ENCODE results near the gene OR2T2. TPM values are rescaled to one million over a fixed set of nuclear protein-coding genes. Genes with fewer than 3 reads are reported as not detected.
"Not testable (repeated sequence)": the region's sequence is repeated elsewhere in the genome, so short reads cannot be mapped to it uniquely, and the experiment has no call there.

Gene OR2T2
- total and polyA plus RNA-seq, 2 donors from 2014 or later, result 0.28 TPM; not detected in 1

GRCh38 chr1:248416226-248416625 lies 29.2 kb upstream of the OR2T2 start:
- H3K9ac ChIP-seq (ENCODE audit: low read length in 3 of 3), result no peak overlapping the region
- H3K36me3 ChIP-seq (ENCODE audit: control insufficient read depth in 2 of 3, insufficient read depth in 3 of 3, low read length in 3 of 3), result no peaks in the 10 kb centered on the region
- no peak overlapping the region for H3K27ac ChIP-seq (ENCODE audit: low read depth in 2 of 2, low read length in 2 of 2)
- TF ChIP-seq, protein P1, sequence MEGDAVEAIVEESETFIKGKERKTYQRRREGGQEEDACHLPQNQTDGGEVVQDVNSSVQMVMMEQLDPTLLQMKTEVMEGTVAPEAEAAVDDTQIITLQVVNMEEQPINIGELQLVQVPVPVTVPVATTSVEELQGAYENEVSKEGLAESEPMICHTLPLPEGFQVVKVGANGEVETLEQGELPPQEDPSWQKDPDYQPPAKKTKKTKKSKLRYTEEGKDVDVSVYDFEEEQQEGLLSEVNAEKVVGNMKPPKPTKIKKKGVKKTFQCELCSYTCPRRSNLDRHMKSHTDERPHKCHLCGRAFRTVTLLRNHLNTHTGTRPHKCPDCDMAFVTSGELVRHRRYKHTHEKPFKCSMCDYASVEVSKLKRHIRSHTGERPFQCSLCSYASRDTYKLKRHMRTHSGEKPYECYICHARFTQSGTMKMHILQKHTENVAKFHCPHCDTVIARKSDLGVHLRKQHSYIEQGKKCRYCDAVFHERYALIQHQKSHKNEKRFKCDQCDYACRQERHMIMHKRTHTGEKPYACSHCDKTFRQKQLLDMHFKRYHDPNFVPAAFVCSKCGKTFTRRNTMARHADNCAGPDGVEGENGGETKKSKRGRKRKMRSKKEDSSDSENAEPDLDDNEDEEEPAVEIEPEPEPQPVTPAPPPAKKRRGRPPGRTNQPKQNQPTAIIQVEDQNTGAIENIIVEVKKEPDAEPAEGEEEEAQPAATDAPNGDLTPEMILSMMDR (IDR thresholded peaks at IDR 0.05; ENCODE audit: borderline replicate concordance, extremely low read depth, insufficient read depth), result no peak
- FAIRE-seq (no peak), DNase-seq (no peak)
- H3K4me1 ChIP-seq (ENCODE audit: control insufficient read depth in 2 of 3, insufficient read depth in 2 of 3, low read depth in 1 of 3, low read length in 3 of 3), result no peaks in the 10 kb centered on the region
- intact Hi-C loops (cut with DNase I), result no loop called here
- no peak overlapping the region for H3K4me3 ChIP-seq (ENCODE audit: low read length in 3 of 3)
- peaks cover 0 to 3% (median 0%) of the 10 kb centered on the region in 3 donors for H3K9me3 ChIP-seq (ENCODE audit: control insufficient read depth in 2 of 3, insufficient read depth in 1 of 3, low read length in 3 of 3)
- no peaks in the 10 kb centered on the region for H3K27me3 ChIP-seq (ENCODE audit: control insufficient read depth, insufficient read depth, low read length)

DNA sequence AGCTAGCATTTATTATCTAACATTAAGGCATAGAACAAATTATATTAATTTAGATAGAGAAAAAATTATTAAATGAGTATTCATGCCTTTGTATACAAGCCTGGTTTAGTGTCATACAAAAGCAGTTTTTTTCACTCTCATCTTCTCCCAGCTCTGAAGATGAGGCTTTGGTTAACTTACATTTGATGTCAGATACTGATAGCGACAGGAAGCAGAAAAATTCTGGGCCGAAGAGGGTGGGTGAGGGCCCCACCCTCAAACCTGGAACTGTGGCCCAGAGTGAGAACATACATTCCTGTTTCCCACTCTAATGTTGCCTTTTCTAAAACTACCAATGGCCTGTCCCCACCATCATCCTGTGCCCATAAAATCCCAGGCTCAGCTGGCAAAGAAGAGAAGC lies 27.6 kb upstream of the OR2T2 start:
- Histone ChIP-seq H3K9me3 (ENCODE audit: control insufficient read depth in 2 of 3, insufficient read depth in 1 of 3, low read length in 3 of 3) (peaks cover 0 to 3% (median 0%) of the 10 kb centered on the region in 3 donors), H3K4me1 (ENCODE audit: control insufficient read depth in 2 of 3, insufficient read depth in 2 of 3, low read depth in 1 of 3, low read length in 3 of 3) (no peaks in the 10 kb centered on the region), H3K36me3 (ENCODE audit: control insufficient read depth in 2 of 3, insufficient read depth in 3 of 3, low read length in 3 of 3) (no peaks in the 10 kb centered on the region), H3K9ac (ENCODE audit: low read length in 3 of 3) (no peak overlapping the region), H3K27ac (ENCODE audit: low read depth in 2 of 2, low read length in 2 of 2) (no peak overlapping the region), H3K4me3 (ENCODE audit: low read length in 3 of 3) (no peak overlapping the region), H3K27me3 (ENCODE audit: control insufficient read depth, insufficient read depth, low read length) (no peaks in the 10 kb centered on the region)
- intact Hi-C loops (cut with DNase I), result no loop called here
- TF ChIP-seq, protein P1 (IDR thresholded peaks at IDR 0.05; ENCODE audit: borderline replicate concordance, extremely low read depth, insufficient read depth), result no peak
- FAIRE-seq (no peak), DNase-seq (no peak)

DNA sequence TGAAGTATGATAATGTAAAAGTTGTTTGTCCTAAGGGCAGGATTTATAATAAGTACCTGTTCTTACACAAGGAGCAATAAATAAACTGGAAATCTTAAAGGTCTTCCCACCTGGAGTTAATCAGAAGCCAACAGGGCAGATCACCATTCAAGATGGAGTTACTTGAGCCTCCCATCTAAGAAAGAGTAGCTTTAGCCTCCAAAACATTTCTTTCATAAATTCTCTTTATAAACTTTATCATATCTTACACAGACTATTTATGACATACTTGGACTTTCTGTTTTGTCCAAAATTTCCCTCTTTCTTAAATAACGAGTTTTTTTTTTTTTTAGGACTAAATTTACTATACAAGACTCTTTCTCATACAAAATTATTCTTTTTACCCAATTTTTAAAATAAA lies 24.1 kb upstream of the OR2T2 start:
- no peaks in the 10 kb centered on the region for H3K27me3 ChIP-seq (ENCODE audit: control insufficient read depth, insufficient read depth, low read length)
- intact Hi-C loops (cut with DNase I), result no loop called here
- peaks cover 0 to 3% (median 0%) of the 10 kb centered on the region in 3 donors for H3K9me3 ChIP-seq (ENCODE audit: control insufficient read depth in 2 of 3, insufficient read depth in 1 of 3, low read length in 3 of 3)
- DNase-seq, result peak in 1 of 5 donors; percentile 8
- no peaks in the 10 kb centered on the region for H3K4me1 ChIP-seq (ENCODE audit: control insufficient read depth in 2 of 3, insufficient read depth in 2 of 3, low read depth in 1 of 3, low read length in 3 of 3)
- FAIRE-seq, result peak; percentile 63
- H3K27ac ChIP-seq (ENCODE audit: low read depth in 2 of 2, low read length in 2 of 2), result no peak overlapping the region
- H3K9ac ChIP-seq (ENCODE audit: low read length in 3 of 3), result no peak overlapping the region
- no peak overlapping the region for H3K4me3 ChIP-seq (ENCODE audit: low read length in 3 of 3)
- TF ChIP-seq, protein P1 (IDR thresholded peaks at IDR 0.05; ENCODE audit: borderline replicate concordance, extremely low read depth, insufficient read depth), result no peak
- H3K36me3 ChIP-seq (ENCODE audit: control insufficient read depth in 2 of 3, insufficient read depth in 3 of 3, low read length in 3 of 3), result no peaks in the 10 kb centered on the region

- intact Hi-C loops (cut with DNase I); H3K27me3 ChIP-seq (ENCODE audit: control insufficient read depth, insufficient read depth, low read length); H3K9ac ChIP-seq (ENCODE audit: low read length in 3 of 3); H3K9me3 ChIP-seq (ENCODE audit: control insufficient read depth in 2 of 3, insufficient read depth in 1 of 3, low read length in 3 of 3); H3K27ac ChIP-seq (ENCODE audit: low read depth in 2 of 2, low read length in 2 of 2); H3K36me3 ChIP-seq (ENCODE audit: control insufficient read depth in 2 of 3, insufficient read depth in 3 of 3, low read length in 3 of 3); DNase-seq; H3K4me1 ChIP-seq (ENCODE audit: control insufficient read depth in 2 of 3, insufficient read depth in 2 of 3, low read depth in 1 of 3, low read length in 3 of 3); FAIRE-seq; H3K4me3 ChIP-seq (ENCODE audit: low read length in 3 of 3): not testable (repeated sequence)
Measured at GRCh38 chr1:248427526-248428191, 17.8 kb upstream of the OR2T2 start.

GRCh38 chr1:248428192-248428533 lies 17.3 kb upstream of the OR2T2 start:
- intact Hi-C loops (cut with DNase I); DNase-seq; H3K36me3 ChIP-seq (ENCODE audit: control insufficient read depth in 2 of 3, insufficient read depth in 3 of 3, low read length in 3 of 3); FAIRE-seq; H3K27ac ChIP-seq (ENCODE audit: low read depth in 2 of 2, low read length in 2 of 2); H3K4me3 ChIP-seq (ENCODE audit: low read length in 3 of 3); H3K27me3 ChIP-seq (ENCODE audit: control insufficient read depth, insufficient read depth, low read length); H3K9me3 ChIP-seq (ENCODE audit: control insufficient read depth in 2 of 3, insufficient read depth in 1 of 3, low read length in 3 of 3); H3K4me1 ChIP-seq (ENCODE audit: control insufficient read depth in 2 of 3, insufficient read depth in 2 of 3, low read depth in 1 of 3, low read length in 3 of 3); H3K9ac ChIP-seq (ENCODE audit: low read length in 3 of 3): not testable (repeated sequence)

DNA sequence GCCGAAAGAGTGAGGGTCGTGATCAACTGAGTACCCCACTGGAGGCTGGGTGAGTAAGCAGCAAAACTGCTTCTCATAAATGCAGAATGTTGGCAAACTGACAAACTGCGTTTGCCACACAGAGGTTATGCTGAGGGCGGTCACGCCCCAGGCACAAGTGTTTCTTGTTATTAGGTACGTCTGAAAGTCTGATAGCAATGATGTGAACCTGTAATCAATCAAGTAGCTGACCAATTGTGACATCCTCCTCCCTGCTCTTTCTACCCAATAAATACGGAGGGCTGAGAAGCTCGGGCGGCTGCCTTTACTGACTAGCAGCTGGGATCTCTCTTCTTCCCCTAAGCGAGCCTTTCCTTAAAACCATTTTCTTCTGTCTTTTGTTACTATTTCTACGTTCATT lies 13.8 kb upstream of the OR2T2 start:
- FAIRE-seq; H3K4me1 ChIP-seq (ENCODE audit: control insufficient read depth in 2 of 3, insufficient read depth in 2 of 3, low read depth in 1 of 3, low read length in 3 of 3); intact Hi-C loops (cut with DNase I); H3K36me3 ChIP-seq (ENCODE audit: control insufficient read depth in 2 of 3, insufficient read depth in 3 of 3, low read length in 3 of 3); H3K27ac ChIP-seq (ENCODE audit: low read depth in 2 of 2, low read length in 2 of 2); H3K9ac ChIP-seq (ENCODE audit: low read length in 3 of 3); DNase-seq; H3K4me3 ChIP-seq (ENCODE audit: low read length in 3 of 3); H3K9me3 ChIP-seq (ENCODE audit: control insufficient read depth in 2 of 3, insufficient read depth in 1 of 3, low read length in 3 of 3); H3K27me3 ChIP-seq (ENCODE audit: control insufficient read depth, insufficient read depth, low read length): not testable (repeated sequence)

Measured in kidney (tissue), 14 donors.